GM19452 (cell line): ENCODE measurements around the gene CYREN.
A peak's percentile ranks its signal among the peaks of the same experiment; 100 is the strongest.
"Not testable (repeated sequence)": the region's sequence is repeated elsewhere in the genome, so short reads cannot be mapped to it uniquely, and the experiment has no call there.

Source experiments
- ATAC-seq: cut with Tn5 transposase; IDR thresholded peaks from one replicate; pipeline ENCODE4 v1.9.1; 2021; ENCODE audit not compliant: unreplicated experiment

CYREN gene

GRCh38 chr7:135170274-135170997, at the start of gene CYREN:
CYREN (minus strand) TSS chr7:135170707; CDS start chr7:135168922, 1,785 bp downstream.
- ATAC-seq: peak; percentile 70

- no peak for ATAC-seq
Observed at GRCh38 chr7:135217645-135218509, 47.4 kb upstream of the CYREN start.

- no peak for ATAC-seq
Observed at GRCh38 chr7:135215698-135216097, 45.2 kb upstream of the CYREN start.

- ATAC-seq: no peak
Observed at GRCh38 chr7:135215180-135215579, 44.7 kb upstream of the CYREN start.

- ATAC-seq: no peak
Observed at GRCh38 chr7:135213831-135214230, 43.3 kb upstream of the CYREN start.

GRCh38 chr7:135211946-135212685, 41.6 kb upstream of the CYREN start:
- ATAC-seq: not testable (repeated sequence)

- peak; percentile 73 for ATAC-seq
Observed at GRCh38 chr7:135211179-135211945, 40.9 kb upstream of the CYREN start, which contains the start of gene WDR91. WDR91 (minus strand) TSS chr7:135211526; CDS start chr7:135211502, 24 bp downstream.

- peak; percentile 0 for ATAC-seq
Observed at GRCh38 chr7:135210888-135211178, 40.3 kb upstream of the CYREN start.

GRCh38 chr7:135209225-135209834, 38.8 kb upstream of the CYREN start:
- no peak for ATAC-seq

- no peak for ATAC-seq
Observed at GRCh38 chr7:135208102-135208793, 37.7 kb upstream of the CYREN start.

GRCh38 chr7:135207406-135208101, 37.0 kb upstream of the CYREN start:
- ATAC-seq: no peak

GRCh38 chr7:135206941-135207391, 36.5 kb upstream of the CYREN start:
- ATAC-seq: peak; percentile 35

GRCh38 chr7:135205850-135206249, 35.3 kb upstream of the CYREN start:
- no peak for ATAC-seq

GRCh38 chr7:135204876-135205275, 34.4 kb upstream of the CYREN start:
- no peak for ATAC-seq

GRCh38 chr7:135204341-135204749, 33.8 kb upstream of the CYREN start:
- no peak for ATAC-seq

GRCh38 chr7:135201350-135201749, 30.8 kb upstream of the CYREN start:
- ATAC-seq: no peak

- no peak for ATAC-seq
Observed at GRCh38 chr7:135200821-135201331, 30.4 kb upstream of the CYREN start.

GRCh38 chr7:135199439-135199838, 28.9 kb upstream of the CYREN start:
- ATAC-seq: no peak
